Endometrial microvascular endothelial cells (primary cell): ENCODE measurements around the gene KRTAP22-2. TPM values are rescaled to one million over a fixed set of nuclear protein-coding genes. Genes with fewer than 3 reads are reported as not detected.

Source experiments
- in situ Hi-C: cut with HindIII; loops from 2 replicates; pipeline ENCODE4 v1.10.0; 2017; ENCODE audit warnings: low sequenced_read_pairs, low pct_unique_long_range_greater_than_20kb; ENCODE audit errors: inconsistent ontology term
- total RNA-seq: library from RNA; depleted of rRNA; stranded (reverse); fragments of >200 nt; gene quantifications from one replicate; pipeline ENCODE4 v1.2.3, GENCODE V29; 2015; ENCODE audit errors: inconsistent ontology term

The KRTAP22-2 gene
- not detected for total RNA-seq

DNA sequence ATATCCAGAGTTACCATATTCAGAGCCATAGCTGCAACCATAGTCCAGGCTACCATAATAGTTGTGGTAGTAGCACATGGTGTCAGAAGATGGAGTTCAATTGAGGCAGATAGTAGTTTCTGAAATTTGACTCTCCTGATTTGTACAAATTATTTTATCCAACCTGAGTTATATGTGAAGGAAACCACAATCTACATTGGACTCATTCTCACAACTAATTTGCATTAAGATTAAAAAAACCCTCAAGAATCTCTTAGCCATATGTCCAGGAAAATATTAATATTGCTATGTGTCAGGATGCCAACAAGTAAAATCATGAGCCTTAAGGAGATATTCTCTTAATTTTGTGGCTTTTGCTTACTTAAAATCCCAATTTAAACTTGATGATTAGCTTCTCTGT, at the start of gene KRTAP22-2:
Gene KRTAP22-2 (minus strand): TSS at position 101 of the 400 bp plus-strand sequence.
- in situ Hi-C loops = no loop called here

DNA sequence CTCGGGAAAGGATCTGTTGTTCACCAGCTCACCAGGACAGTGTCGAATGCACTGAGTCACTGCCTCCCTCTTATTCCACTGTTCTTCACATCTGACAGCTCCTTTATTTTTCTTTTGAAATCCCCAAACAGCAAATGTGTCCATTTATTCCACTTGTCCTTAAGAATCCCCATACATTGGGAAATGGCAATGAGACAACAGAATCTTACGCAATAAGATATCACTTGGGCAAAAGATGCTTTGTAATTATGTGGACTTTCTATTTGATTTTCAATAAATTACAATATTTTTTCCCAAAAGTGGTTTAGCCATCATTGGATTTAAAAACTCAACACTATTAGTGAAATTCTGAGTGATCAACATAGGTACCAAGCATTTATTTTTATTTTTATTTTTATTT, 48.5 kb upstream of the KRTAP22-2 start:
- in situ Hi-C loops = no loop called here

DNA sequence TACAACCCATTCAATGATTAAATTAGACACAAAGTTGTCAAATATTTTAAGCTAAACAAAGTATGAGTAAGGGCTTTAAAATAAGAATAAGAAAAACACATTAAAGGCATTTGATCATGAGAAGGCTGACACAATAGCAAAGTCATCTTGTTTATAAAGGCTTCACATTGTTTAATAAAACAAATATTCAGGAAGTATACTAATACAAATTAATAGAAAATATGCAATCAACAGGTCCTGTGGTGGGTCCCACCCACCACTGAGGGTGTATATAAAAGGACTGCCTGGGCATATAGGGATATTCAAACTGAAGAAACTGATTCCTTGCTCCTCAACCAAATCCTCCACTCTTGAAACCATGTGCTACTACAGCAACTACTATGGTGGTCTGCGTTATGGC, 44.7 kb upstream of the KRTAP22-2 start, which contains the start of gene KRTAP20-2:
Gene KRTAP20-2 (plus strand): TSS at position 301 of the 400 bp plus-strand sequence. CDS start 58 bp downstream, at position 359.
- in situ Hi-C loops = no loop called here

DNA sequence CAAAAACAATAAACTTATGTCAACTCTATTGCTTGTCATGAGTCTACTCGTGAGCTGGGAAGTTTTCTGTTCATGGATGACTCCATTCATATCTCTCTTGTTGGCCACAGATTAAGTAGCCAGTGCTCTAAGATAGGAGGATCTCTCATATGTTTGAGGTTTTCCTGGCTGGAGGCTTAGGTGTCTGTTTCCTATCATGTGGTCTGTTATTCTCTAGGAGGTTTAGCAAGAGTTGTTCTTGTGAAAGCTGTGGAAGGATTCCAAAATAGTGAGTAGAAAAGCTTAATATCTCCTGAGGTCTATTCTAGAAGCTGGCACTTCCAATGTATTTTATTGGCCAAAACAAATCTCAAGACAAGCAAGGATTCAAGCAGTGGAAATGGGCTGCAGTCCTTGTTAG, 39.0 kb upstream of the KRTAP22-2 start:
- in situ Hi-C loops = no loop called here

DNA sequence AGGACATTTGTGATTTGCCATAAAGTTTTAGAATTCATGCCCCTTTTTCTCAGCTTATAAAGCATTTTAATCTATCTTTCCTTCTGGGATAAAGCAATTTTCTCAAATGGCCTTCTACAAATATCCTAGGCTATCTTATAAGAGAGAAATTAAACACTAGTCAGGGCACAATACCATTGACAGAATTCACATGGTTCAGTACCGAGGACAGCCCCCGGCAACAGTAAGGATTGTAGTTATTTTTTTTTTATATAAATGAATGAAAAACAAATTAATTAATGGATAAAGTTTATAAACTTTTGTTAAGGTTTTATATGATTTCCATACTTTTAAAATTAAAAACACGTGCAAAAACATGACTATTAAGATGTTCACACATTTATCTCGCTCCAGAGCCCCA, 37.9 kb upstream of the KRTAP22-2 start:
- in situ Hi-C loops = no loop called here

DNA sequence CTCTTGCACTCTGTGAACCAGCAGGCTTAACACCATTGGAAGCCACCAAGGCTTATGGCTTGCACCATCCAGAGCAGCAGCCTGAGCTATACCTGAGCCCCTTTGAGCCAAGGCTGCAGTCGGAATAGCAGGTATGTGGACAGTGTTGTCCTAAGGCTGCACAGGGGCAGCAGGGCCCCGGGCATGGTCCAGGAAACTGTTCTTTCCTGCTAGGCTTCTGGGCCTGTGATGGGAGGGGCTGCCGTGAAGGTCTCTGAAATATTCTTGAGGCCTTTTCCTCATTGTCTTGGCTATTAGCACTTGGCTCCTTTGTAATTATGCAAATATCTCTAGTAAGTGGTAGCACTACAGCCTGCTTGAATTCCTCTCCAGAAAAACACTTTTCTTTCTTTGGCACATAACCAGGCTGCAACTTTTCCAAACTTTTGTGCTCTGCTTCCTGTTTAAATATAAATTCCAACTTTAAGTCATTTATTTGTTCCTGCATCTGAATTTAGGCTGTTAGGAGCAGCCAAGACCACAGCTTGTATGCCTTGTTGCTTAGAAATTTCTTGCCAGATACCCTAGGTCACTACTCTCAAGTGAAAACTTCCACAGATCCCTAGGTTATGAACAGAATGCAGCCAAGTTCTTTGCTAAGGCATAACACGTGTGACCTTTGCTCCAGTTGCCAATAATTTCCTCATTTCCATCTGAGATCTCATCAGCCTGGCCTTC, 35.4 kb upstream of the KRTAP22-2 start:
- in situ Hi-C loops = no loop called here

DNA sequence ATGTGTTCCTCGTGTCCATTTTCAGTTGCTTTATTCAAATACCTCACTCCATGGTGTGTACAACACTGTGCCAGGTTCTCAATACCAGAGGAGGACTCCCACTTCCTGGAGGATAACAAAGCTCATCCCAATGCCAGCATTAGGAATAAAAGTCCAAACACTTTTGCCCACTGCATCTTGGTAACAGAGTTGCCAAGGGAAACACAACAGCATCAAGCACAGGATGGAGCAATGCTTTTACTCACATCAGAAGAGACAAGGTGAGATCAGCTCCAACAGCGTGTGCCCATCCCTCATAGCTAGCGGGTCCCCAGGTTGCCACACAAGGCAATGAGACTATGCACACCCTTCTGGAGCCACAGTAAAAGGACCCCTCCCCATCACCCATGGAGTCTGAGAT, 33.2 kb upstream of the KRTAP22-2 start:
- in situ Hi-C loops = no loop called here

DNA sequence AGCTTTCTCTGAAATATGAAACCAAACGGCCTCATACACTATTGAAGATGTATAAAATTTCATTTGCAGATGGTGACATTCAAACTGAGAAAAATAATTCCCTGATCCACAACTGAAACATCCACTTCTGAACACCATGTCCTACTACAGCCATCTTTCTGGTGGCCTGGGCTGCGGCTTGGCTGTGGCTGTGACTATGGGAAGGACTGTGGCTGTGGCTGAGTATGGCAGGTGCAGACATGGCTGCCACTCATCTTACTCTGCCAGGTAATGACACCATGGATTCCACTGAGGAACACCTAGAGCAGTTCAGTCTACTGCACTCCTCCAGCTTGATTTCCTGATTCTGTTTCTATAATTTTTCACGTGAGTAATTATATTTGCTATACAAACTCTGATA, 30.3 kb upstream of the KRTAP22-2 start, which contains the start of gene KRTAP20-4:
Gene KRTAP20-4 (plus strand): TSS at position 106 of the 400 bp plus-strand sequence.
- in situ Hi-C loops = no loop called here

DNA sequence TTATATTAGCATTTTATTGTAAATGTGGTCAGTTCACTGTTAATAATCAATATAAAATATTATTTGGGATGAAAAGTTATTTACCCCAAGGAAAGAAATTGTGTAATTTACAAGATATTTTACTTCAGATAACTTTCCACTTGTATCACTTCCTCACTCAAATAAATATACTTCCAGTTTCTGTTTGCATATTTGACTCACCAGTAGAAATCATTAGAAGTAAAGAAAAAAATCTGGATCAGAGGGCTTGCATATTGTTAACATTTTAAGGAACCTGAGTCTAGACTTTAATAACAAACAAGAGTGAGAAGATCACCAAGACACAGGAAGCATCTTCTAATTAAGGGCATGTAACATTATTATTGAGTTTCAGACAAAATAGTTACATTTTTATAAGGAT, 29.9 kb upstream of the KRTAP22-2 start:
- in situ Hi-C loops = no loop called here

DNA sequence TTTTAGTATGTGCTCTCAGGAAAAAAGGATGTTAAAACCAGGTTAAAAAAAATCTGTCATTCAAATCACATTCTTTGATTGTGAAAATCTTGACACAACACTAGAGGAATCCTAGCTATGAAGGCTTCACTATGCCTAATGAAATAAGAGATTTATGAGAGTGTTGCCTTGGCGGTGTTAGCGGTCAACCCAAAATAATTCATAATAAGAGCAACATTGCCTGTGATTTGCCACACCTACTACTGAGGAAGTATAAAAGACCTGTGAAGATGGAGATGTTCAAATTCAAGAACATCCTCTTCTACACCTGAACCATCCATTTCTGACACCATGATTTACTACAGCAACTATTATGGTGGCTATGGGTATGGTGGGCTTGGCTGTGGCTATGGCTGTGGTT, 25.9 kb upstream of the KRTAP22-2 start, which contains the start of gene KRTAP20-1:
Gene KRTAP20-1 (plus strand): TSS at position 301 of the 400 bp plus-strand sequence. CDS start 30 bp downstream, at position 331.
- in situ Hi-C loops = no loop called here

DNA sequence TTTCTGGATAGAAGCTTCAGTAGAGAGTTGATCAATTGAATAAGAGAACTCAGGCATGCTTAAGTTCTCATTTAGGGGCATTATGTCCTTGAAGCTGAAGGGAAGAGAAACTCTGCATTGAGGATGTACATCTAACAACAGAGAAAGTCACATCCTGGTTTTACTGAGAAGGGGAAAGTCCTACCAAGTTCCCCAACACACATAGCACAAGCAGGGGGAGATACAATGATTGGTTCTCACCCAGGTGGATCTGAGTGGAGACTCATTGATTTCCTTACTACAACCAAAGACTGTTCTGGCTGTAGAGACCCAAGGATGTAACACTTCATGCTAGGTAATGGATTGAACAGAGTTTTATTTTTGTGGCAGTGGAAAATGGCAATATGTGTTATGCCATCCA, 25.0 kb upstream of the KRTAP22-2 start:
- in situ Hi-C loops = no loop called here

DNA sequence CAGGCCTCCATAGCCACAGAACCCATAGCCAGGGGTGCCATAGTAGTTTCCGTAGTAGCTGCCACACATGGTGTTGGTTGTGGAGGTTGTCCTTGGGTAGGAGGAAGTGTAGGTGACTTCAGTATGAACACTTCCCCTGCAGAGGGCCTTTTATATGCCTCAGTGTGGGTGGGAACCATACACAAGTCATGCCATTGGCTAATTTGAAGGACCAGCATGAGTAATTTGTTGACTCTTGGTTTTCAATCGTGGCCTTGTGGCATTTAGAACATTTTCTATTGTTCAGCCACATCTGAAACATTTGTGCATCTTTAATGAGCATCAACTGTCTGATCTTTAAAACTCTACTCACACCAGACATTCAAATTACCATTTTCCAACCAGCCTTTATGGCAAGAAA, 23.6 kb upstream of the KRTAP22-2 start, which contains the start of gene KRTAP6-1:
Gene KRTAP6-1 (minus strand): TSS at position 95 of the 400 bp plus-strand sequence. CDS start 26 bp downstream, at position 69.
- in situ Hi-C loops = no loop called here

DNA sequence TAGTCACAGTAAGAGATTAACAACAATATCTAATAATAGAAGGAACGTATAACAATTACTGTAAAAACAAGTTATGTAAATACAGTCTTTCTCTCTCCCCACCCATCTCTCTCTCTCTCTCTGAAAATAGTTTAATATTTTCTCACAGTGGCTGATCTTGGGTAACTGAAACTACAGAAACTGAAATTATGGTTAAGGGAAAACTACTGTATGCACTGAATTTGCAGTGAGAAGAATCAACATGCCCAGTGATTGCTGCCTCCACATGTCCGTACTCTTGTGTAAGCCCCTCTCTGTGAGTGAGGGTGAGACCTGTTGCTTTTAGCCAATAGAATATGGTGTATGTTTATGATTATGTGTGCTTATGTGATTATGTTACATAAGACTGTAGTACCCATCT, 21.9 kb upstream of the KRTAP22-2 start:
- in situ Hi-C loops = no loop called here

DNA sequence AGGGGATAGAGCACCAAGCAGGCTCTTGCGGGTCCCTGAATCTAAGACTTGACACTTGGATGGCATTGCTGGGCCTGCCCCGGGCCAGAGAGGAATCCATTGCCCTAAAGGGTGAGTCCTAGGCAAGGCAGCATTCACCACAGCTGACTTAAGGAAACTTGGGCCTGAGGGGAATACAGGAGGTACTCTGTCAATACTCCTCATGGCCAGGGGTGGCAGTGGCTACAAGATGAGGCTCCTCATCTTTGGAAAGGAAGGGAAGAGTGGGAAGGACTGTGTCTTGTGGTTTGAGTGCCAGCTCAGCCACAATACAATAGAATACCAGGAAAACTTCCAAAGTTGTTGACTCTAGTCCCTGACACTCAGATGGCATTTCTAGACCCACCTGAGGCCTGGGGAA, 15.8 kb upstream of the KRTAP22-2 start:
- in situ Hi-C loops = no loop called here

DNA sequence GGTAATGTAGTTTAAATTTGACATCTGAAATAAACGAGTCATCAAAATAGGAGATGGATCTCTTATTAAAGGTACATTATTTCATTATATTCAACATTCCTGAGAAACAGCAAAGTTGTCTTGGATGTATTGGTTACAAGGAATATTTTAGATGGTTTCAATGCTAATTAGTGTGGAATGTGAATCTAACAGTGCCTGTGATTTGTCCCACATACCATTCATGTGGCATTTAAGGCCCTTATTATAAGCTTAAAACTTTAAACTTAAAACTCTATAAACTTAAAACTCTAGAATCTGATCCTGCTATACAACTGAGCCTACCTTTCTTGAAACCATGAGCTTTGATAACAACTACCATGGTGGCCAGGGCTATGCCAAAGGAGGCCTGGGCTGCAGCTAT, 10.6 kb upstream of the KRTAP22-2 start, which contains the start of gene KRTAP22-1:
Gene KRTAP22-1 (plus strand): TSS at position 301 of the 400 bp plus-strand sequence.
- in situ Hi-C loops = no loop called here

DNA sequence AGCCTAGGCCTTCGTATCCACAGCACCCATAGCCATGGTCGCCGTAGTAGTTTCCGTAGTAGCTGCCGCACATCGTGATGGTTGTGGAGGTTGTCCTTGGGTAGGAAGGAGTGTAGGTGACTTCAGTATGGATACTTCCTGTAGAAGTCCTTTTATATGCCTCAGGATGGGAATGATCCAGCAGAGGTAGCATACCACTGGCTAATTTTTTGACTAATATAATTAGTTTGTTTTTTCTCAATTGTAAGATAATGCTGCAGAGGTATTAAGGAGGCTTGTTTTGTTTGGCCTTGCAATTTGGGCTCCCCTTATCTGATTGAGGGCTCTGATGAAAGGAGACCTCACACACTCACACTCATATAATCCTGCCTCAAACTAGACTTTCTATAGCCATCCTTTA, 8.6 kb upstream of the KRTAP22-2 start, which contains the start of gene KRTAP6-2:
Gene KRTAP6-2 (minus strand): TSS at position 101 of the 400 bp plus-strand sequence. CDS start 28 bp downstream, at position 73.
- in situ Hi-C loops = no loop called here

DNA sequence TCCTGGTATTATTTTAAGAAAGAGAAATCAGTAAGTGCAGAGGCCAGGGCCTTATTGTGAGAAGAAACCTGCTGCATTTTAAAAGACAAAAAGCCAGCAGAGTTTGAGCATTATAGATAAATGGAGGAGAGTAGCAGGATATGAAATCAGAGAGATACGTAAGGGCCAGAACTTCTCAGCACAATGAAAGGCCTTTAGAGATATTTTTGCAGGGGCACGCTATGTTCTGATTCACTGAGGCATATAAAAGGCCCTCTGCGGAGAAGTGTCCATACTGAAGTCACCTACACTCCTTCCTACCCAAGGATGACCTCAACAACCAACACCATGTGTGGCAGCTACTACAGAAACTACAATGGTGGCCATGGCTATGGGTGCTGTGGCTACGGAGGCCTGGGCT, 1.9 kb upstream of the KRTAP22-2 start, which contains the start of gene KRTAP6-3:
Gene KRTAP6-3 (plus strand): TSS at position 301 of the 400 bp plus-strand sequence. CDS start 6 bp downstream, at position 307.
- in situ Hi-C loops = no loop called here

DNA sequence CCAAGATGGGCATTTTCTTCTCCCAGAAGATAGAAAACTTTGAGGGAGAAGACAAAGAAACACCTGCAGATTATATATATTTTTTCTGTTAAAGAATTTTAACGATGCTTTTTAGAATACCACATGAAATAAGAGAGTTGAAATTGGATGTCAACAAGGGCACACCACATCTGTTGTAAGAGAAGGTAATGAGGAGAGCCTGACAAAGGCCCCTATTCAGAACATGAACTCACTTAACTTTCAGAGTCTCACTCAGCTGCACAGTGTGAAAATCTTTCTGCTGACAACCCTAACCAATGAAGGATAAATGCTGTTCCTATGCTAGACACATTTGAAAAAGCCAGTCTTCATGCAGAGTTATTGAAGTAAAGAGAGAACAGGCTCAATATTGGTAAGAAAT, 7.3 kb downstream of the KRTAP22-2 start:
- in situ Hi-C loops = no loop called here

DNA sequence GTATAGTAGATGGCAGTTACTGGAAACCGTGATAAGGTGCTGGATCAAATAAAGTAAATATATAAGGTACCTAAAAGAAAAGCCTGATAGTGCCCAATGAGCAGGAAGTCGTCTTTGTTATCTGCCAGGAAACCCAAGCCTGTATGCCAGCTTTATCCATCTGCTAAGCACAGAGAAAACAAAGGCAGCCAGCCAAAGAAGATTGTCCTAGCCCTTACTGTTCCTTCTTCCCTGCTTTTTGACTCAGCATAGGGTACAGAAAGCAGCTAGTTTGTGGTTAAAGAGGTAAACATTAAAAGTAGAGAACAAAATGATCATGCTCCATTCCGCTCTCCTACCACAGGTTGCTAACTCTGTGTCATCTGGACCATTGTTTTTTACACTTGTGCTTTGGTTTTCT, 10.1 kb downstream of the KRTAP22-2 start:
- in situ Hi-C loops = no loop called here

DNA sequence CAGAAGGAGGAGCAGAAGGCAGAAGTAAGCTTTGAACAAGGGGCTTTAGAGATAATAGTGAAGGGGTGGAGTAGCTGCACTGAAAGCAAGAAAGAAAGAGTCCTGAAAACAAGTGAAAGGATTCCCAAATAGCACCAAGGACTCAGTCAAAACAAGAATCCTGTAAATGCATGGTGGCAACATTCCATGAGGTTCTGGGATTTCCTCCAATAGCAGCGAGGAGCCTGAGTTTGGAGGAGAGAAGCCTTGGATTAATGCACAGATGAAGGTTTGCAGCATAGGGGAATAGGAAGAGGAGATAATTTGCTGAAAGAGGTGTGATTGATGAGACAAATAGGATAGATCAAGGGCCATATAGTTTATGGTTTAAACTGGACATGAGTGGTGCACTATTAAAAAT, 10.9 kb downstream of the KRTAP22-2 start:
- in situ Hi-C loops = no loop called here
